Astrocyte of the spinal cord (primary cell): ENCODE results near the gene TBX19.
"Not testable (repeated sequence)": the region's sequence is repeated elsewhere in the genome, so short reads cannot be mapped to it uniquely, and the experiment has no call there.

Experiments
- DNase-seq: peaks from one replicate; pipeline ENCODE4 v3.0.0; 2011; ENCODE audit warnings: low read depth, low spot score
- H3K4me3 ChIP-seq: 2 replicates; pipeline ENCODE4 v1.5.1; 2011; ENCODE audit warnings: low read depth, mild to moderate bottlenecking, low read length, moderate library complexity
- CTCF ChIP-seq: IDR thresholded peaks from 2 replicates; pipeline ENCODE4 v1.5.1; 2012; ENCODE audit warnings: low read depth, mild to moderate bottlenecking, low read length, inconsistent platforms
- in situ Hi-C: cut with HindIII; loops from 2 replicates; pipeline ENCODE4 v1.10.0; 2017; ENCODE audit warnings: low sequenced_read_pairs

The TBX19 gene

GRCh38 chr1:168345939-168346338 is 65.3 kb downstream of the TBX19 start:
- no peak for TF ChIP-seq CTCF
- in situ Hi-C loops, result no loop called here

GRCh38 chr1:168347630-168348029 is 67.0 kb downstream of the TBX19 start:
- TF ChIP-seq CTCF, result no peak
- no peak for DNase-seq
- in situ Hi-C loops, result no loop called here
- no peak overlapping the region for H3K4me3 ChIP-seq

More at GRCh38 chr1:168345939-168346338, 65.3 kb downstream of the TBX19 start:
- no peak overlapping the region for H3K4me3 ChIP-seq
- no peak for DNase-seq

- DNase-seq, result peak; percentile 19
- H3K4me3 ChIP-seq, result no peak overlapping the region
- no peak for TF ChIP-seq CTCF
- in situ Hi-C loops, result no loop called here
Measured at GRCh38 chr1:168348146-168348709, 67.6 kb downstream of the TBX19 start.

GRCh38 chr1:168354335-168355269 is 73.9 kb downstream of the TBX19 start:
- in situ Hi-C loops, DNase-seq, H3K4me3 ChIP-seq: not testable (repeated sequence)

GRCh38 chr1:168360151-168361021 is 79.7 kb downstream of the TBX19 start:
- DNase-seq, result no peak
- TF ChIP-seq CTCF, result no peak
- in situ Hi-C loops, result no loop called here

GRCh38 chr1:168361252-168361651 is 80.6 kb downstream of the TBX19 start:
- TF ChIP-seq CTCF, result no peak
- no peak overlapping the region for H3K4me3 ChIP-seq
- DNase-seq, result no peak
- in situ Hi-C loops, result no loop called here

More at GRCh38 chr1:168360151-168361021, 79.7 kb downstream of the TBX19 start:
- no peak overlapping the region for H3K4me3 ChIP-seq
